Ishikawa (cell line): Measurements from ENCODE around the gene GPER1.

ENCODE experiments used
- CEBPB ChIP-seq: IDR thresholded peaks from 2 replicates; pipeline ENCODE4 v1.6.1; 2012
- CREB1 ChIP-seq: IDR thresholded peaks from 2 replicates; pipeline ENCODE4 v1.6.1; 2012; ENCODE audit warnings: low read depth
- EGR1 ChIP-seq: IDR thresholded peaks from 2 replicates; pipeline ENCODE4 v1.6.1; 2012
- EP300 ChIP-seq: IDR thresholded peaks from 2 replicates; pipeline ENCODE4 v1.6.1; 2012; ENCODE audit warnings: borderline replicate concordance
- FOXM1 ChIP-seq: IDR thresholded peaks from 2 replicates; pipeline ENCODE4 v1.6.1; 2012; ENCODE audit warnings: low read depth, borderline replicate concordance
- MAX ChIP-seq: IDR thresholded peaks from 2 replicates; pipeline ENCODE4 v1.6.1; 2012
- NFIC ChIP-seq: IDR thresholded peaks from 2 replicates; pipeline ENCODE4 v1.6.1; 2012
- RAD21 ChIP-seq: IDR thresholded peaks from 2 replicates; pipeline ENCODE4 v1.6.1; 2012; ENCODE audit warnings: low read depth
- TAF1 ChIP-seq: IDR thresholded peaks from 2 replicates; pipeline ENCODE4 v1.6.1; 2012; ENCODE audit warnings: low read depth, mild to moderate bottlenecking
- TCF12 ChIP-seq: IDR thresholded peaks from 2 replicates; pipeline ENCODE4 v1.6.1; 2012; ENCODE audit warnings: low read depth
- TEAD4 ChIP-seq: IDR thresholded peaks from 2 replicates; pipeline ENCODE4 v1.6.1; 2012
- USF1 ChIP-seq: IDR thresholded peaks from 2 replicates; pipeline ENCODE4 v1.6.1; 2012
- YY1 ChIP-seq: IDR thresholded peaks from 2 replicates; pipeline ENCODE4 v1.6.1; 2012; ENCODE audit warnings: low read depth
- ZBTB7A ChIP-seq: IDR thresholded peaks from 2 replicates; pipeline ENCODE4 v1.6.1; 2012; ENCODE audit warnings: low read depth
- TF ChIP-seq, protein P1 (sequence below): IDR thresholded peaks from 2 replicates; pipeline ENCODE4 v1.6.1; 2012; ENCODE audit warnings: low read depth, mild to moderate bottlenecking

The GPER1 gene

DNA sequence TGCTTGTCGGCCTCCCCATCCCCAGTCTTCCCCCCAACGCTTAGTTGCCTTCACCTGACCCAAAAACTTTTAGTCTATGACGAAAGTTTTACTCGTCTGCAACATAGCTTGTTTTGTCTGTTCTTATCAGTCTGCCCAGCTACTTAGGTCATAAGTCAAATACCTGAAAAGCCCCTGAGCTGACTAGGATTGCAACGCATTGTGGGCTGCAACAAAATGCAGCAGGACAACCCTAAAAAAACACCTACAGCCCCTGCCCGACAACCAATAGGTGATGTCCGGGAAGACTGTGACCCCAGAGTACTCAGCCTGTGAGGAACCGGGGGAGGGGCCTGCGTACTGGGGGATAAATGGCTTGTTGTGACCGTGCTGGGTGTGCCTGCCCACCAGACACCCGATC, 19.3 kb upstream of the GPER1 start:
- TF ChIP-seq EGR1: no peak
- no peak for TF ChIP-seq FOXM1
- TF ChIP-seq, protein P1, sequence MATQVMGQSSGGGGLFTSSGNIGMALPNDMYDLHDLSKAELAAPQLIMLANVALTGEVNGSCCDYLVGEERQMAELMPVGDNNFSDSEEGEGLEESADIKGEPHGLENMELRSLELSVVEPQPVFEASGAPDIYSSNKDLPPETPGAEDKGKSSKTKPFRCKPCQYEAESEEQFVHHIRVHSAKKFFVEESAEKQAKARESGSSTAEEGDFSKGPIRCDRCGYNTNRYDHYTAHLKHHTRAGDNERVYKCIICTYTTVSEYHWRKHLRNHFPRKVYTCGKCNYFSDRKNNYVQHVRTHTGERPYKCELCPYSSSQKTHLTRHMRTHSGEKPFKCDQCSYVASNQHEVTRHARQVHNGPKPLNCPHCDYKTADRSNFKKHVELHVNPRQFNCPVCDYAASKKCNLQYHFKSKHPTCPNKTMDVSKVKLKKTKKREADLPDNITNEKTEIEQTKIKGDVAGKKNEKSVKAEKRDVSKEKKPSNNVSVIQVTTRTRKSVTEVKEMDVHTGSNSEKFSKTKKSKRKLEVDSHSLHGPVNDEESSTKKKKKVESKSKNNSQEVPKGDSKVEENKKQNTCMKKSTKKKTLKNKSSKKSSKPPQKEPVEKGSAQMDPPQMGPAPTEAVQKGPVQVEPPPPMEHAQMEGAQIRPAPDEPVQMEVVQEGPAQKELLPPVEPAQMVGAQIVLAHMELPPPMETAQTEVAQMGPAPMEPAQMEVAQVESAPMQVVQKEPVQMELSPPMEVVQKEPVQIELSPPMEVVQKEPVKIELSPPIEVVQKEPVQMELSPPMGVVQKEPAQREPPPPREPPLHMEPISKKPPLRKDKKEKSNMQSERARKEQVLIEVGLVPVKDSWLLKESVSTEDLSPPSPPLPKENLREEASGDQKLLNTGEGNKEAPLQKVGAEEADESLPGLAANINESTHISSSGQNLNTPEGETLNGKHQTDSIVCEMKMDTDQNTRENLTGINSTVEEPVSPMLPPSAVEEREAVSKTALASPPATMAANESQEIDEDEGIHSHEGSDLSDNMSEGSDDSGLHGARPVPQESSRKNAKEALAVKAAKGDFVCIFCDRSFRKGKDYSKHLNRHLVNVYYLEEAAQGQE: no peak
- TF ChIP-seq EP300: no peak
- no peak for TF ChIP-seq NFIC
- no peak for TF ChIP-seq RAD21
- TF ChIP-seq YY1: no peak
- TF ChIP-seq MAX: no peak
- TF ChIP-seq TEAD4: no peak
- TF ChIP-seq CEBPB: no peak
- TF ChIP-seq ZBTB7A: no peak
- no peak for TF ChIP-seq USF1
- TF ChIP-seq TAF1: no peak
- no peak for TF ChIP-seq TCF12
- TF ChIP-seq CREB1: no peak

GRCh38 chr7:1070544-1071011, 17.3 kb upstream of the GPER1 start:
- TF ChIP-seq, protein P1: no peak
- TF ChIP-seq RAD21 (no peak), ZBTB7A (no peak), USF1 (no peak), MAX (no peak), CREB1 (no peak), CEBPB (no peak), TCF12 (no peak), YY1 (no peak), NFIC (no peak), EGR1 (no peak), EP300 (no peak), TAF1 (no peak)

DNA sequence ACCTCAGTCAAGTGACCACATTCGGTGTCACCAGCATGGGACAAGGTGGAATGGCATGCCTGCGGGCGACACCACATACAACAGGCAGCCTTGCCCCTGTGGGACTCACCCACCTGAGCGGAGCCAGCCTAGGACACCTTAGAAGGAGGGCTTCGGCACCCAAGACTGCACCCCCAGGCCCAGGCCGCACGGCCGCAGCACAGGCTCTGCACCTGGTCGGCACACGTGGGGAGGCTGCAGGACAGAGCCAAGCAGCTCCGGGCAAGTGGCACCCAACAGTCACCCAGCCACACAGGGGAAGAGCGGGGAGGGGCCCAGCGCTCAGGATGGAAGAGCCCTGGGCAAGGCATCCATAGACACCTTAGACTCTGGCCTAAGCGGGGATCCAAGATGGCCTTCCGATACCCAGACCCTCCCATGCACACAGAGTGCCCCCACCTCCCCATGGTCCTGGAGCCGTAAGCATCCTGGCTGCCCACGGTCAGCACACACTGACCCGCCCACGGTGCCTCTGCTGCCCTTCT, 16.1 kb upstream of the GPER1 start:
- TF ChIP-seq NFIC: no peak
- TF ChIP-seq EGR1: no peak
- TF ChIP-seq RAD21: no peak
- TF ChIP-seq EP300: no peak
- no peak for TF ChIP-seq TAF1
- TF ChIP-seq MAX: no peak
- no peak for TF ChIP-seq CREB1
- TF ChIP-seq YY1: no peak
- no peak for TF ChIP-seq TCF12
- no peak for TF ChIP-seq CEBPB
- TF ChIP-seq, protein P1: no peak
- no peak for TF ChIP-seq ZBTB7A
- no peak for TF ChIP-seq USF1
- no peak for TF ChIP-seq FOXM1
